IPS DF 4.7 (cell line): Measurements from ENCODE around the gene POLE.

Experiments
- DNase-seq: peaks from one replicate; pipeline ENCODE4 v3.0.0-alpha.2; 2013; ENCODE audit warnings: low spot score; ENCODE audit errors: extremely low read depth

POLE gene

DNA sequence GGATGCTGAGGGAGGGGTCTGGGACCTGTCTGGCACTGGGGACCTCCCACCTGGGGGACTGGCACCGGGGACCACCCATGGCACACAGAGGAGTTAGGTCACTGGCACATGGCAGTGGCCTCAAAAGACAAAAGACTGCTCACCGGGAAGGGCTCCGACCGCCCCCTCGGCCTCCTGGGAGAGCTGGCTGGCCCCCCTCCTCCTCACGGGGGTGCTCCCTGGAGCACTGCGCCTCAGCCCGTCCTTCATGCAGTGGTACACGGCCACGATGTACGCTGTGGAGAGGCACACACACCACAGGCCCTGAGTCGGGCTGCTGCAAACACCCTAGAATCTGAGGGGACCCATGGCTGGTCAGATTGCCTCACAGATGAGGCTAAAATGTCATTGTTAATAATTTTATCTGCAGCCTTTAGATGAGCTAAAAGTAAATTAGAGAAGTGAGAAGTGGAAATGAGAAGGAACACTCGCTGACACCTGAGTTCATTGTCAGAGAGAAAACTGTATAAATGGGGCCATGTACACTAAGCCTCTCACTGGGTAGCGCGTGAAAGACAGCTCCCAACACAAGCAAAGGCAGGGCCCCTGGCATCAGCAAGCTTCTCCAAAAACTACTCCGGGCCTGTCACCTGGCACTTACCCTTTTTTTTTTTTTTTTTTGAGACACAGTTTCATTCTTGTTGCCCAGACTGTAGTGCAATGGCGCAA is 54.5 kb downstream of the POLE start:
- no peak for DNase-seq

DNA sequence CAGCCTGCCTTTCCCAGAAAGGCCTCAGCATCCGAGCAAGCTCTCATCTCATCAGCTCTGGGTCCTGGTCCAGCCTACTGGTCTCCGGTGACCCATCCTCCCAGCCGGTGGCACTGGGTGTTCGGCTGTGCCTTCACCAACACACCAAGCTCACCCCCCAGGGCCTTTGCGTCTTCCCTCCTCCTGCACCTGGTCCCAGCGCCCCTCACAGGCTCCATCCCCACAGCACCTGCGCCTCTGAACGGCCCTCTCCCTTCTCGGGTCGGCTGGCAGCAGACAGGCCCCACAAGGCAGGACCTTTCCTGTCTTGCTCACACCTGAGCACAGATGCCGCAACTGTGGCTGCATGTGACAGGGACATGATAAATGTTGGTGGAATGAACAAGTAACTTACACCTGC is 55.5 kb downstream of the POLE start:
- no peak for DNase-seq

DNA sequence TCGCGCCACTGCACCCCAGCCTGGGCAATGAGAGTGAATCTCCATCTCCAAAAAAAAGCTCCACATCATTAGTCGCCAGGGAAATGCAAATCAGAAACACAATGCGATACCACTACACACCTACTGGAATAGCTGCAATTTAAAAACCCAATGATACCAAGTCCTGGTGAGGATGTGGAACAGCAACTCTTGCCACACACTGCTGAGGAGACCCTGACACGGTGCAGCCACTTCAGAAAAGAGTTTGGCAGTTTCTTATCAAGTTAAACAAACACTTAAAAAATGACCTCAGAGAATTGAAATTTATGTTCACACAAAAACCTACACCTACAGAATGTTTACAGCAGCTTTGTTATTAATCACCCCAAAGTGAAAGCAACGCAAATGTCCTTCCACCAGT is 56.5 kb downstream of the POLE start:
- no peak for DNase-seq

DNA sequence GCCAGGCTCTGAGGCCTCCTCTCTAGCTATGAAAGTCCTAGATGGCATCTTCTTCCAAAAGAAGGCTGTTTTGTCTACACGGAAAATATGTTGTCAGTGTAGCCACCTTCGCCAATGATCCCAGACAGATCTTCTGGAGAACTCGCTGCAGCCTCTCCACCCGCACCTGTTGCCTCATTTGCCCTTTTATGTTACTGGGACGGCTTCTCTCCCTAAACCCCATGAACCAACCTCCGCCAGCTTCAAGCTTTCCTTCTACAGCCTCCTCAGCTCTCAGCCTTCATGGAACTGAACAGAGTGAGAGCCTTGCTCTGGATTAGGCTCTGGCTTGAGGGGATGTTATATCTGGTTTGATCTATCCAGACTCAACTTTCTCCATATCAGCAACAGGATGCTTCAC is 57.8 kb downstream of the POLE start:
- DNase-seq, result no peak

DNA sequence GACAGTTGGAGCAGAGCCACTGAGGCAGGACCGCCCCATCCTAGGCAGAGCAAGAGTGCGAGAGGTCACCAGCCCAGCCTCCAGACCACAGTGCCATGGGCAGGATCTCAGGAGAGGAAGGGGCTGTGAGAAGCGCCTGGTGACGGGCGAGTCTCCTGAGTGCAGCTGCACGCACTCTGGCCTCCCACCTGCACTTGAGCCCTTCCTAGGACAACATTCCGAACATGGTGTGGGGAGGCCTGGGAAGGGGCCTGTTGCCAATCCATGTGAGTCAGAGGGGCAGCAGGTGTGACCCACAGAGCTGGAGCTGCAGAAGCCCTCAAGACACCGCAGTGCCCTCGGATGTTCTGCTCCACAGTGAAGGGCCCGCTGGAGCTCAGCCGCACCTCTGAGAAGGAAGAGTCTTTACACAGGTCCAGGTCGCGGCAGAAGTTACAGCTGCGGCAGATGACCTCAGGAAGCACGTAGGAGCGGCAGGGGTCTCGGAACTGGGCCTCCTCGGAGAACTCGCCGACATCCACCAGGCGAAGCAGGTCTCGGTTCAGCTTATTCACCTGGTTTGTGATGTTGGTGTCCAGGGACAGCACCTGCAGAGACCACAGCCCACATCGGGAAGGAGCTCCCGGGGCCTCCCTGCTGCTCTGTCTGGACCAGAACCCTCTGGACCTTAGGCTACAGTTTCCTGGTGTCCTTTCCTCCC is 61.3 kb downstream of the POLE start:
- DNase-seq, result no peak

DNA sequence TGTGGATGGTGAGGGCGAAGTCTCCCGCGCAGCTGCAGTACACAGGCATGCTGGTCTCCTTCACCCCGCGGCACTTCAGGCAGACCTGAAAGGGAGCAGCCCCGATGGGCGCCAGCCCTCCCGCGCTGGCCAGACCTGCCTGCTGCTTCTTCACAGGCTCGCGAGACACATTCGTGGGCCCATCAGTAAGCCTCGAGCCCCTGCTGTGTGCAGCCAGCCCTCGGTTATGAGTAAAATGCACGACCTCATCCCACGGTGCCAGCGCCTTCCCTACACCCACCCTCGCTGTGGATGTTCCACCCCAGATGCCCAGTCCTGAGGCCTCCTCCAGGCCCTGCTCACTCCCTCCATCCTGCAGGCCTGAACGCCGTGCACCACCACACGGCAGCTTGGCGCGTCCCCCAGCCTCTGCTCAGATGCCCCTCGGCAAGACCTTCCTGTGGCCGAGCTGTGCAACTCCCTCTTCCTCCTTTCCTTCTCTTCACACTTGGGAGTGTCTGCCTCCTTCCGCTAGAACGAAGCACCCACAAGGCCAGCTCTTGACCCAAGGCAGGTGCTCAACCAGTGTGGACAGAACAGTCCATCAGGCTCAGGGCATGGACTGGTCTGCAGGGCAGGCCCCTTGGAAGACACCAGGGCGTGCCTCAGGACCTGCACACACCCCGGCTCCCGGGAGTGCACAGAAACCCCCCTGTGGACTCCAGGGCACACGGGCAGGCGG is 62.1 kb downstream of the POLE start:
- no peak for DNase-seq

DNA sequence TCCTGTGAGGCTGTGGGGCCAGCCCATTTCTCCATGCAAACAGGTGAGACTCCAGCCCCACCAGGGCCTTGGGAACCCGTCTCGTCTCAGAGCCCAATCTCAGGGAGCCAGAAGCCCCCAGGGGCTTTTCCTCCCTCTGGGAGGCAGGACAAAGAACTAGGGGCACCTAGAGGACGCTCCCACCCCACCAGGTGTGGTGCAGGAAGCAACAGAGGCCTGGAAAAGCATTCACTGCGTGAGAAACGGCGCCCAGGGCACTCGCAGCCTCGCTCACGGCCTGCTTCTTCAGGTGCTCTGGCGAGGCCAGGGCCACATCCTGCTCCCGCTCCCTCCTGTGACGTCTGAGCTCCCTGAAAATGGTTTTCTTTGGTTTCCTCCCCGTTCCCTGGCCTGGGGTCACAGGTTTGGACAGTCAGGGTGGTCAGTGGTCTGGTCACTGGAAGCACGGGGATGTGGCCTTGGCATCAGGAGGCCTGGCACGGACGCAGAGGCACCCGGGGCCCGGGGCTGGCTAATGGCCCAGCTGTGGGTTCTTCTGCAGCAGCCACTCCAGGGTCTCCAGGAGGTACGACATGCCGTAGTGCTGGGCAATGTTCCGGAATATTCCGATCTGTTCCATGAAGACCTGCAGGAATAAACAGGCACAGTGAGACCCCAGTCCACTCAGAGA is 62.8 kb downstream of the POLE start:
- DNase-seq, result no peak

DNA sequence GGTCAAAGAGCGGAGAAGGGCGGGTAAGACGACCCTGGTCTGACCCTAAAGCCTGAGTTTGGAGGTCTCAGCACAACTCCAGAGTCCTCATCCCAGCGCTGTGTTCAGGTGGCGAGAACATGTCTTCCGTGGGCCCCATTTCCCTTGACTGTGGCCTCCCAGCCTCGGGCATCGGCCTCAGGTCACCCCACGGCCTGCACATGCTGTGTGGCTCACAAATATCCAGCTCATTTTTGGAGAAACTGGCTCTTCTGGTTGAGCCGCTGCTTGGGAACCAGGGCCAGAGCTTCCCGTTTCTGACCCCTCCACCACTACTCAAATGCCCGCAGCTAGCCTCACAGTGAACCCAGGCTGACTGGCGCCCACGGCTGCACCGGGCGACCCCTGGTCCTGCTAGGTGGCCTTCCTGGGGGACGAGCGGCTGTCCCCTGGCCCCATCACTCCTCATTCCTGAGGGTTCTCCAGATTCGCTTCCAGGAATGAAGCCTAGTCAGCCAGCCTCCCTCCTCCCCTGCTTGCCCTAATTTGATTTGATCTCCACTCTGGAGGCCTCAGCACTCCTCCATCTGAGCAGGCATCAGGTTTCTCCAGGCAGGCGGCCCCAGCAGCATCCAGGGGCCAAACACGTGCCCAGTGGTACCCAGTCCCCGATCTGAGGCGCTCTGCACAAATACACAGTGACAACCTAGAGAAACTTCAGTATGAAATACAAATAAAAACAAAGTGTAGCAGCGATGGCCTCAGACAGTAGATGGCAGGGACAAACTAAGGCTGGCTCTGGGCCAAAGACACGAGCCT is 63.9 kb downstream of the POLE start:
- DNase-seq, result no peak

DNA sequence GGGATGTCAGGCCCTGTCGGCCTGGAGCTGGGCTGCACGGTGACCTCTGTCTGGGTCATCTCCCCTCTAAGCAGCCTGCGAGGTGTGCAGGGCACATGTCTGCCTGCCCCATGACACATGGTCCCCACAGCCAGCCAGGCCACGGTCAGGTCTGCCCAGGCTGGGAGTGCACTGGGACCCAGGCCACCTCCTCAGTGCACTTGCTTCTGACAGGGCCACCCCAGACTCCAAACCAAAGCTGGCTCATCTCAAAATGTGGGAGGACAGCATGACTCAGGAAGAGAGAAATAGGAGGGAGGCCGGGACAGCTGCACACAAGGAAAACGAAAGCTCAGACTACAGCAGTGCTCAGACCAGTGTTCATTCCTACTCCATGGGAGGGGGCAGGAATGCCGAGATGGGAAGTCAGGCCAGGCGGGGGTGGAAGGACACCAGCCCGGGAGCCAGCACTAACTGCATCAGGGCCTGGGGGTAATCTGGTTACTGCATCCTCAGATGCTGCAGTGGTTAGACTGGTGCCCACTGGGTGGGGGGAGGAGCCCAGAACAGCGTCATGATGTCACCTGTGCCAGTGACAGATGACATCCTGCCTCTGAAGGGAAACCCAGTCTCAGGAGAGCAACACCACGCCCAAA is 64.6 kb downstream of the POLE start:
- DNase-seq, result no peak

DNA sequence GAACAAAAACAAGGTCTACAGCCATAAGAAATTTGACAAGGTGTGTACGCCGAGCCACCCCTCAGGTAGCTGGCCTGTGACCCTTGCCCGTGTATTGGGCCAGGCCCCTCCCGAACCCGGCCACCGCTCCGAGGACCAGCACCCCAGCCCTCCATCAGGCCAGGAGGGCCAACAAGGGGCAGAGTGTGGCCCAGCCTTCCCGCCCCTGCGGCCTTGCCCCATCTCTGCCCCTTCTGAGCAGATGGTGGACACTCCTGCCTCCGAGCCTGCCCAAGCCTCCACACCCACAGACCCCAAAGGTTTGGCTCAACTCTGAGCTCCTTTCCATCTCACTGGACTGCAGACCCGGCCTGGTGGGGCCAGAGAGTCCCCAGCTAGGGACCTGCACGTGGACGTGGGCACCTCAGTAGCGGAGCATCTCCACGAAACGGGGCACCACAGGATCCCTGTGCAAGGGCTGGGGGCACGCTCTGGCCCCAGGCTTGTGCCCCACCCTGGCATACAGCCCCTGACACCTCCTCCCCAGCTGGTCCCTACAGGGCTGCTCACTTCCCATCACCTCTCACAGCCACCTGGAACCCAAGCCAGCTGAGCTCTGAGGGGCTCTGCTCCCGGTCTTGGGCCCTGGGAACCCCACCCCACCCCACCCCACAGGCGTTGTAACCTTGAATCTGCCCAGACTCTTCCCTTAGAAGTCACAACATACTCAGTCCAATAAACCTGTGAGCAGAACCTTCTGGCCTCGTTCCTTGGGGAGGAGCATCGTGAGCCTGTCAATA is 65.3 kb downstream of the POLE start:
- DNase-seq, result no peak

DNA sequence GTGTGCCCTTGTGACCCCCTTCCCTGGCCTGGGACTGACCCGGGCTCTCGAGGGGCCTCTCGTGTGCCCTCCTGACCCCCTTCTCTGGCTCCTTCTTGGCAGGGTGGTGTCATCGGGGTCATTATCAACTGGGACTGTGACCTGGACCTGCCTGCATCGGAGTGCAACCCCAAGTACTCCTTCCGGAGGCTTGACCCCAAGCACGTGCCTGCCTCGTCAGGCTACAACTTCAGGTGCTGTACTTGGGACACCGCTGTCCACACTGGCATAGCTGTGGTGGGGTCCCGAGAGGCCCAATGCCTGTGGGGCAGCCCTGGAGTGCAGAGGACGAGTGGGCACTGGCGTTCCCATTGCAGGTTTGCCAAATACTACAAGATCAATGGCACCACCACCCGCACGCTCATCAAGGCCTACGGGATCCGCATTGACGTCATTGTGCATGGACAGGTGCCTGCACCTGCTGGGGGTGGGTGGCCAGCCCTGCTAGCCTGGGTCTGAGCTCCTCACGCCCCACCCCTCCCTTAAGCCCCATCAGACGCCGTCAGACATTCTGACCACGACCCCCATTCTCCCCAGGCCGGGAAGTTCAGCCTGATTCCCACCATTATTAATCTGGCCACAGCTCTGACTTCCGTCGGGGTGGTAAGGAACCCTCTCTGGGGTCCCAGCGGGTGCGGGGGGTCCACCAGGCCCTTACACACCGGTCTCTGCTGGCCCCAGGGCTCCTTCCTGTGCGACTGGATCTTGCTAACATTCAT is 66.1 kb downstream of the POLE start:
- DNase-seq, result no peak

DNA sequence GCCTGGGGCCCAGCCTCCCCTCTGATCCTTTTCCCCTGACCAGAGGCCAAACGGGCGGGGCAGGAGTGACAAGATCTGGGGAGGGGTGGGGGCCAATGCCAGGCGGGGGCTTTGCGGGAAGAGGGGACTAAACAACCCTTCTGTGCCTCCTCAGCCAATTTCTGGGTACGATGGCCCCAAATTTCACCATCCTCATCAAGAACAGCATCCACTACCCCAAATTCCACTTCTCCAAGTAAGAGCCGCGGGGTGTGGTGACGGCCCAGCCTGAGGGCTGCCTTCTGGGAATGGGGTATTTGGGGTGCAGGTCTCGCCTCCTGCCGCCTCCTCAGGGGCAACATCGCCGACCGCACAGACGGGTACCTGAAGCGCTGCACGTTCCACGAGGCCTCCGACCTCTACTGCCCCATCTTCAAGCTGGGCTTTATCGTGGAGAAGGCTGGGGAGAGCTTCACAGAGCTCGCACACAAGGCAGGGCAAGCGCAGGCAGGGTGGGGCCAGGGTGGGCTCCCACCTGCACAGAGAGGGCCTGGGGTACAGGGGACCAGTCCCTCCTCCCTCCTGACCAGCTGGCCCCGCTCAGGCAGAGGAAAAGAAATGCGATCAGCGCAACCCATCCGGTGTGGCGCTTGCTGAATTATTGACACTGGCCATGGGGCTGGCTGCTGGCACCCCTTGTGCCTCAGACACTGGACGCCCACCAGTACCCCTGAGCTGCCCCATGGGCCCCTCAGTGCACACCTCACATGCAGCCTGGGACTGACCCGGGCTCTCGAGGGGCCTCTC is 66.8 kb downstream of the POLE start:
- DNase-seq, result no peak

DNA sequence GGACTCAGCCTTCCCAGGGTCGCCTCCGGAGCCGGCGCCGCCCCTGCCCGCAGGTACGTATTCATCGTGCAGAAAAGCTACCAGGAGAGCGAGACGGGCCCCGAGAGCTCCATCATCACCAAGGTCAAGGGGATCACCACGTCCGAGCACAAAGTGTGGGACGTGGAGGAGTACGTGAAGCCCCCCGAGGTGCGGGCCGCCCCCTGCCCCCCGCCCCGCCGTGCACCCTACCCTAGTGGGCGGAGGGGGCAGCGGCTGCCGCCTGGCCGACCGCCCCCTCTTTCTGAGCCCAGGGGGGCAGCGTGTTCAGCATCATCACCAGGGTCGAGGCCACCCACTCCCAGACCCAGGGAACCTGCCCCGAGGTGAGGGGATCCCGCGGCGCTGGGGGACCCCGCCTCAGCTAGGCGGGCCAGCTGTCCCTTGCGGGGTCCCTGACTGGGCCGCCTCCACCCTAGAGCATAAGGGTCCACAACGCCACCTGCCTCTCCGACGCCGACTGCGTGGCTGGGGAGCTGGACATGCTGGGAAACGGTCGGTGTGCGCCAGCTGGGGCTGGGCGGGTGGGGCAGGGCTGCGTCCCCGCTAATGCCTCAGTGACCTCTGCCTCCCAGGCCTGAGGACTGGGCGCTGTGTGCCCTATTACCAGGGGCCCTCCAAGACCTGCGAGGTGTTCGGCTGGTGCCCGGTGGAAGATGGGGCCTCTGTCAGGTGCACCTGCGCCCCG is 67.6 kb downstream of the POLE start:
- no peak for DNase-seq

DNA sequence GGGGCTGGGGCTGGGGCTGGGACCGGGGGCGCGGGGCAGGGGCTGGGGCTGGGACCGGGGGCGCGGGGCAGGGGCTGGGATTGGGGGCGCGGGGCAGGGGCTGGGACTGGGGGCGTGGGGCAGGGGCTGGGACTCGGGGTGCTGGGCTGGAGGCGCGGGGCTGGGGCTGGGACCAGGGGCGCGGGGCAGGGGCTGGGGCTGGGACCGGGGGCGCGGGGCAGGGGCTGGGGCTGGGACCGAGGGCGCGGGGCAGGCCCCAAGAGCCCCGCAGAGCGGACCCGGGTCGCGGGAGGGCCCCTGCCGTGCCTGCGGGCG is 68.1 kb downstream of the POLE start:
- no peak for DNase-seq

DNA sequence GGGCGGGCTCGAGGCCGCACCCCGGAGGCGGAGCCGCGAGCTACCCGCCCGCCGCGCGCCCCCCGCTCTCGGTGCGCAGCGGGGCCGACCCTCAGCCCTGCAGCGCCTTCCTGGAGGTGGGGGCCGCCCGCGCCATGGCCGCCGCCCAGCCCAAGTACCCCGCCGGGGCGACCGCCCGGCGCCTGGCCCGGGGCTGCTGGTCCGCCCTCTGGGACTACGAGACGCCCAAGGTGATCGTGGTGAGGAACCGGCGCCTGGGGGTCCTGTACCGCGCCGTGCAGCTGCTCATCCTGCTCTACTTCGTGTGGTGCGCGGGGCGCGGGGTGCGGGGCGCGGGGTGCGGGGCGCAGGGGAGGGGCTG is 68.5 kb downstream of the POLE start, which contains the start of gene P2RX2:
Gene P2RX2, plus strand, starts transcription at position 94 of the 361 bp plus-strand sequence. Its CDS starts 41 bp downstream, at position 135.
- no peak for DNase-seq

DNA sequence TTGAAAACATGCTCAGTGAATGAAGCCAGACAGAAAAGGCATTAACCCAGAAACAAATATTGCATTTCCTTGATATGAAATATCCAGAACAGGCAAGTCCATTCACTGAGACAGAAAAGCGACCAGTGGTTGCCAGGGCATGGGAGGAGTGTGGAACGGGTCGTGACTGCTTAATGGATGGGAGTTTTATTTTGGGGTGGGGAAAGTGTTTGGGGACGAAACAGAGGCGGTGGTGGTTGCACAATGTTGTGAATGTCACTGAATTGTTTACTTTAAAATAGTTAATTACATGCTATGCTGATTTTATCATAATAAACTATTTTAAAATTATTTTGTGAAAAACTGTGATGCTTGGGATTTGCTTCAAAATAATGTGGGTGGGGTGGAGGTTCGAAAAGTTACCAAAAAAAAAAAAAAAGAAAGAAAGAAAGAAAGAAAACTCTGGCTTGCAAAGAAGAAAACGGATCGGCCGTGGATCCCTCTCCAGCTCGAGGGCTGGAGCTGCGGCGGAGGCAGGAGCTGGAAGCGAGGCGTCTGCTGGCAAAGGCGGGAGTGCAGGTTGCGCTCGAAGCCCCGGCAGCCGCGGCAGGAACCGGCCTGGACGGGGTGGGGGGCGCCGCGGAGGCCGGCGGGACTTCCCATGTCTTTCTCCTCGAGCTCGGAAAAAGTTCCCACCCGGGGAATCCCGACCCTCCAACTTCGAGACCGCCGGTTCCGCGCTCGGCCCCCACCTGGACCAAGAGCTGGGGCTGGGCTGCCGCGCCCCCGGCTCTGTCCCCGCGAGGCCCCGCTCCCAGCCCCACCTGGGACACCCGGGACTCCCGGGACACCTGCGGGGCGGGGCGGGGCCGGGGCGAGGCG is 69.1 kb downstream of the POLE start:
- no peak for DNase-seq

DNA sequence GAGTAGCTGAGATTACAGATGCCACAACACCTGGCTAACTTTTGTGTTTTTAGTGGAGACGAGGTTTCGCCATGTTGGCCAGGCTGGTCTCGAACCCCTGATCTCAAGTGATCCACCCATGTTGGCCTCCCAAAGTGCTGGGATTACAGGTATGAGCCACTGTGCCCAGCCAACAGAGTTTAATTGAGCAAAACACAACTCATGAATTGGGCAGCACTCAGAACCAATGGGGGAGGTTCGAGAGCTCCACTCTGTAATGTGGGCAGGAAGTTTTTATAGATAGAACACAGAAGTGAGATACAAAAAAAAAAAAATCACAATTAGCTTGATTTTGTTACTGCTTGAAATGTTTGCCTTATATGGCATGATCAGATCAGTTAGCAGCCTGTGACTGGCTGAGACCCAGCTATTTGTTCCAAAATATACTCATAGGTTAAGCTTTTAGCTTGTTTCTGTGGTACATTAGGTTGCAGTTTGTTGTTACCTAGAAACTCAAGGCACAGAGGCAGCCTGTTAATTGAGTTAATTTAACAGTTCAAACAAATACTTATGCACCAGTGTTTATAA is 69.9 kb downstream of the POLE start:
- DNase-seq, result no peak
